HCT116 (cell line): Measurements from ENCODE around the gene KLF3. TPM values are rescaled to one million over a fixed set of nuclear protein-coding genes. Genes with fewer than 3 reads are reported as not detected.

Experiments
- ATAC-seq: fragments of 200-7000 bp; cut with Tn5 transposase; 2 replicates; pipeline ENCODE4 v1.9.1; 2020; ENCODE audit warnings: mild to moderate bottlenecking, moderate library complexity
- BruUV-seq: library from RNA; stranded (reverse); fragments of 400-500 nt; replicated peaks from 2 replicates; lab custom pipeline; 2021; lab: Mats Ljungman, UMichigan
- CTCF ChIA-PET: fragments of 300-600 bp; sonication (Branson Sonifier 250); formaldehyde crosslinking; loops from one replicate; lab custom pipeline; 2021; ENCODE audit warnings: antibody characterized with exemption; lab: Charles Lee
- POLR2A ChIA-PET: fragments of 300-600, 350-600 bp; sonication (Branson Sonifier 250); formaldehyde crosslinking; loops from one replicate; lab custom pipeline; 2021; ENCODE audit warnings: antibody characterized with exemption; lab: Charles Lee
- RAD21 ChIA-PET, 2 experiments: fragments of 300-600 bp; sonication (Branson Sonifier 250); formaldehyde crosslinking; loops; one replicate each; lab custom pipeline; 2023; ENCODE audit warnings: low total read pairs in 2 of 2; ENCODE audit not compliant: uncharacterized antibody in 2 of 2, unreplicated experiment in 2 of 2, low non-redundant PET in 1 of 2; lab: Charles Lee
- DNase-seq: peaks from one replicate; pipeline ENCODE4 v3.0.0-alpha.2; 2010; ENCODE audit warnings: low read depth, low spot score
- H2AFZ ChIP-seq: fragments of 200-600 bp; shearing (Covaris generic), sonication (generic); 2 replicates; pipeline ENCODE4 v1.6.1; 2017; ENCODE audit warnings: low read depth, mixed run types, mixed read lengths, antibody characterized with exemption, low read length; ENCODE audit not compliant: poor library complexity, severe bottlenecking
- H3K27ac ChIP-seq: 2 replicates; pipeline ENCODE4 v1.5.1; 2012; ENCODE audit warnings: low read depth, low read length
- H3K27me3 ChIP-seq: fragments of 200-600 bp; sonication (generic); 2 replicates; pipeline ENCODE4 v1.6.1; 2016; ENCODE audit warnings: mixed run types, low read length, mixed read lengths; ENCODE audit not compliant: insufficient read depth
- H3K36me3 ChIP-seq, 2 experiments: fragments of 200-500 bp in 1 of 2; fragments of 200-600 bp in 1 of 2; sonication (Bioruptor generic) in 1 of 2; sonication (generic) in 1 of 2; 2 replicates each; pipeline versions ENCODE4 v1.5.1 to v1.6.1; 2014 to 2016; ENCODE audit warnings: low read length in 2 of 2, inconsistent platforms in 1 of 2, mixed read lengths in 1 of 2, mixed run types in 1 of 2; ENCODE audit not compliant: insufficient read depth in 2 of 2, control insufficient read depth in 1 of 2
- H3K4me1 ChIP-seq, 2 experiments: fragments of 200-600 bp in 1 of 2; sonication (generic) in 1 of 2; 2 replicates each; pipeline versions ENCODE4 v1.5.1 to v1.6.1; 2012 to 2017; ENCODE audit warnings: low read length in 2 of 2, inconsistent platforms in 1 of 2, mild to moderate bottlenecking in 1 of 2, mixed read lengths in 1 of 2, mixed run types in 1 of 2, moderate library complexity in 1 of 2; ENCODE audit not compliant: insufficient read depth in 2 of 2, control insufficient read depth in 1 of 2
- H3K4me2 ChIP-seq: fragments of 200-600 bp; sonication (generic); 2 replicates; pipeline ENCODE4 v1.6.1; 2017; ENCODE audit warnings: mixed run types, low read length, mixed read lengths
- H3K4me3 ChIP-seq, 2 experiments: fragments of 200-600 bp in 1 of 2; sonication (generic) in 1 of 2; replicated peaks in 1 of 2; 2 replicates each; pipeline ENCODE4 v1.5.1; 2011 to 2016; ENCODE audit warnings: low read length in 2 of 2, control low read depth in 1 of 2, low read depth in 1 of 2, mild to moderate bottlenecking in 1 of 2, mixed read lengths in 1 of 2, mixed run types in 1 of 2
- H3K79me2 ChIP-seq: fragments of 200-600 bp; sonication (generic); 2 replicates; pipeline ENCODE4 v1.6.1; 2017; ENCODE audit warnings: mild to moderate bottlenecking, mixed run types, low read length, moderate library complexity, mixed read lengths; ENCODE audit not compliant: insufficient read depth
- H3K9ac ChIP-seq: fragments of 200-600 bp; sonication (generic); 2 replicates; pipeline ENCODE4 v1.6.1; 2016; ENCODE audit warnings: low read length, mixed read lengths
- H3K9me2 ChIP-seq: fragments of 200-600 bp; sonication (generic), shearing (Covaris generic); 2 replicates; pipeline ENCODE4 v1.6.1; 2017; ENCODE audit warnings: mixed run types, mild to moderate bottlenecking, moderate library complexity; ENCODE audit not compliant: insufficient read depth
- H3K9me3 ChIP-seq, 2 experiments: fragments of 200-500 bp in 1 of 2; fragments of 200-600 bp in 1 of 2; sonication (Bioruptor generic) in 1 of 2; sonication (generic) in 1 of 2; 2 replicates each; pipeline ENCODE4 v1.6.1; 2014 to 2017; ENCODE audit warnings: low read length in 2 of 2, mixed read lengths in 2 of 2, inconsistent platforms in 1 of 2, low read depth in 1 of 2, mild to moderate bottlenecking in 1 of 2, mixed run types in 1 of 2, moderate library complexity in 1 of 2; ENCODE audit not compliant: control insufficient read depth in 1 of 2, insufficient read depth in 1 of 2
- H4K20me1 ChIP-seq: fragments of 200-600 bp; sonication (generic), shearing (Covaris generic); 2 replicates; pipeline ENCODE4 v1.6.1; 2017; ENCODE audit warnings: mixed run types, mild to moderate bottlenecking, moderate library complexity; ENCODE audit not compliant: insufficient read depth
- CTCF ChIP-seq, 3 experiments: fragments of 200-600 bp in 1 of 3; sonication (generic) in 1 of 3; IDR thresholded peaks in 2 of 3; conservative IDR thresholded peaks in 1 of 3; 2 replicates each; pipeline ENCODE4 v1.5.1; 2012 to 2017; ENCODE audit warnings: low read depth in 2 of 3, low read length in 2 of 3, antibody characterized with exemption in 1 of 3, borderline replicate concordance in 1 of 3, control low read depth in 1 of 3, mild to moderate bottlenecking in 1 of 3, mixed read lengths in 1 of 3, mixed run types in 1 of 3, moderate library complexity in 1 of 3; ENCODE audit not compliant: insufficient read depth in 1 of 3
- ELF1 ChIP-seq: IDR thresholded peaks from 2 replicates; pipeline ENCODE4 v1.6.1; 2012; ENCODE audit warnings: low read depth, borderline replicate concordance
- POLR2AphosphoS5 ChIP-seq: IDR thresholded peaks from 2 replicates; pipeline ENCODE4 v1.6.1; 2011; ENCODE audit warnings: mild to moderate bottlenecking, low read depth, low read length, moderate library complexity
- intact Hi-C: fragments of 100-400 bp; cut with micrococcal nuclease; formaldehyde crosslinking; loops from 2 replicates; pipeline ENCODE4 v1.10.0; 2022
- total RNA-seq: library from RNA; stranded (reverse); gene quantifications from one replicate; pipeline ENCODE4 v1.2.1, GENCODE V29; 2021; ENCODE audit not compliant: unreplicated experiment

Gene KLF3
- total RNA-seq, 1 experiment from 2014 or later: 44.2 TPM

GRCh38 chr4:38675146-38676121 lies 11.4 kb downstream of the KLF3 start:
- CTCF ChIA-PET: interaction anchor here (0.6 to 3.4 kb wide), 15 partner anchors 8 to 586 kb away, joined by 3 to 92 read pairs (median 5); no protein-coding TSS in a partner anchor
- intact Hi-C loops: loop anchor here (1.0 to 2.0 kb wide), 5 partner anchors 53 to 613 kb away; no protein-coding TSS in a partner anchor
- BruUV-seq: no TSS peak
- Histone ChIP-seq H3K9me2 (no peaks in the 10 kb centered on the region), H3K36me3 (peaks cover 0 to under 1% of the 10 kb centered on the region in 2 experiments; a peak in 1 of 4 replicates), H3K27me3 (no peaks in the 10 kb centered on the region), H3K4me1 (peaks cover 54 to 56% of the 10 kb centered on the region in 2 experiments), H2AFZ (no peak overlapping the region), H4K20me1 (peaks cover 7% of the 10 kb centered on the region; the same call in 1 of the 2 replicates), H3K4me3 (0 out of 4 replicates have a peak overlapping the region, but pooled peaks of 1 of the 2 experiments have one; percentile 32), H3K4me2 (peak overlapping the region; percentile 71), H3K79me2 (peaks cover 98% of the 10 kb centered on the region), H3K27ac (peak overlapping the region; percentile 88), H3K9ac (peak overlapping the region; percentile 42), H3K9me3 (no peaks in the 10 kb centered on the region)
- RAD21 ChIA-PET: interaction anchor here (0.8 to 2.1 kb wide), 4 partner anchors 53 to 495 kb away, joined by 3 to 8 read pairs (median 6); no protein-coding TSS in a partner anchor
- TF ChIP-seq CTCF (IDR thresholded peaks at IDR 0.05 in 2 of 3, conservative IDR thresholded peaks at IDR 0.05 in 1 of 3; ENCODE audit: borderline replicate concordance in 1 of 3, insufficient read depth in 1 of 3, low read depth in 2 of 3, low read length in 2 of 3): peak in 2 of 3 experiments; percentile 82 to 94; a peak in 4 of 6 replicates
- peak; percentile 24; the same call in 1 of the 2 replicates for TF ChIP-seq POLR2AphosphoS5
- no peak for TF ChIP-seq ELF1
- peak; percentile 58 for ATAC-seq
- peak; percentile 60 for DNase-seq
- POLR2A ChIA-PET: interaction anchor here (0.6 to 2.0 kb wide), 7 partner anchors 8 to 496 kb away, joined by 3 to 14 read pairs (median 3); no protein-coding TSS in a partner anchor
